ENCODE data around the gene RPUSD1. TPM values are rescaled to one million over a fixed set of nuclear protein-coding genes. Genes with fewer than 3 reads are reported as not detected.

The RPUSD1 gene
- polyA plus RNA-seq, 2 of the 4 experiments (the other 2 are of a cell fraction), result 10.6 to 29.3 TPM

DNA sequence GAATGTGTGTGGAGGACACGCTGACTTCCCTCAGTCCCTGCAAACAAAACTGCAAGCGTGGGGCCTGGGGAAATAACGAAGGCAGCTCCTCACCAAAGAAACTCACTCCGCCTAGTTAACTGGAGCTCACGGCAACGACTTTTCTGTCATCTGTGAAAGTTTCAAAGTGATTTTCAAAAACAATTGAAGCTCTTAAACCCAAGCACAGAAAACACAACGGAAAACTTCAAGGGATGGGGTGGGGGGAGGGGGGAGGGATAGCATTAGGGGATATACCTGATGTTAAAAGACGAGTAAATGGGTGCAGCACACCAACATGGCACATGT, 15.5 kb upstream of the RPUSD1 start (continued):
- TF ChIP-seq CBX2 (IDR thresholded peaks at IDR 0.05; ENCODE audit: borderline replicate concordance, low read depth) (no peak), CHD4 (IDR thresholded peaks at IDR 0.05; ENCODE audit: borderline replicate concordance) (no peak), GATA3 (IDR thresholded peaks at IDR 0.05; ENCODE audit: borderline replicate concordance) (no peak)

DNA sequence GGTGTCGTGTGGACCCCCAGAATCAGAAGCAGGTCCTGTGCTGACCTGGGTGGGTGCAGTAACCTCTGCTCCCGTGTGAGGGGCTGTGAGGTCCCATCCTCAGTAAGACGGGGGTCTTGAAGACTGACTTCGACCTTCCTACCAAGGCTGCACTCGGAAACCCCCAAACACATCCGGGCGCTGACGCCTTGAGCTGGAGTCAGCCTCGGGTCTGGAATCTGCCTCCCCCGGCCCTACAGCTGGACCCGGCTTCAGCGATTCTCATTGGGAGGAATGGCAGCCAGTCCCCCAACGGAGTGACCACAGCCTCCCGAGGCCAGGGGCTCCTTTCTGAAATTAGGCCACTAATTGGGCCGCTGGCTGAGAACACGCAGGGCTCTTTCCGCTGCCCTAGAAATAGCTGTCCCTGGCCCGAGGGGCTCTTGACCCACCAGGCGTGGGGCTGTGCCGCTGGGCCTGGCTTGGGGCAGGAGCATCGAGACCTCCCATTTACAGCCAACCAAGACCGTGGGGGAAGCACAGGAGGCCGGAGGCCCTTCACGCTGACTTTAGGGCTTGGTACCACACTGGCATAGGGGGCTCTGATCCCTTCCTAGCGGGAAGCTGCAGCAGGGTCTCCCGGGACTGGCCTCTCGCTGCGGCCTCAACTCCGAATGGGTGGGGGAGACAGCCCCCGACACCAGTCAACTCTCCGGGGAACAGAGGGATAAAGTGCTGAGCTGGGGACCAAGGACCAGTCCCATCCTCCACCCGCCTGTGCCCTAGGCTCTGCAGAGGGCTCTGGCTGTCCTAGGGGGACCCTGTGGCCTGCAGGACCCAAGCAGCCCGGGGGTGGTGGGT, 15.0 kb upstream of the RPUSD1 start:
- H3K27ac ChIP-seq, result no peak overlapping the region
- H3K9me3 ChIP-seq, result no peaks in the 10 kb centered on the region
- DNase-seq (ENCODE audit: low read depth in 1 of 2, low spot score in 1 of 2), result no peak
- WGBS (ENCODE audit: missing lambda C conversion rate), result 68% methylated on average over 18 of the region's 33 CpGs
- no peak overlapping the region for H3K4me2 ChIP-seq
- no peak for ATAC-seq
- peaks cover 16% of the 10 kb centered on the region for H3K4me1 ChIP-seq
- no peak for TF ChIP-seq CHD4 (IDR thresholded peaks at IDR 0.05; ENCODE audit: borderline replicate concordance)
- TF ChIP-seq, protein P1, sequence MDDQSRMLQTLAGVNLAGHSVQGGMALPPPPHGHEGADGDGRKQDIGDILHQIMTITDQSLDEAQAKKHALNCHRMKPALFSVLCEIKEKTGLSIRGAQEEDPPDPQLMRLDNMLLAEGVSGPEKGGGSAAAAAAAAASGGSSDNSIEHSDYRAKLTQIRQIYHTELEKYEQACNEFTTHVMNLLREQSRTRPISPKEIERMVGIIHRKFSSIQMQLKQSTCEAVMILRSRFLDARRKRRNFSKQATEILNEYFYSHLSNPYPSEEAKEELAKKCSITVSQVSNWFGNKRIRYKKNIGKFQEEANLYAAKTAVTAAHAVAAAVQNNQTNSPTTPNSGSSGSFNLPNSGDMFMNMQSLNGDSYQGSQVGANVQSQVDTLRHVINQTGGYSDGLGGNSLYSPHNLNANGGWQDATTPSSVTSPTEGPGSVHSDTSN (IDR thresholded peaks at IDR 0.05), result 0 out of 2 replicates have a peak, but pooled peaks have one; percentile 30
- ChIA-PET POLR2A (interaction anchor here (1.7 kb wide), 1 partner anchor 15 kb away, joined by 5 read pairs; the partner anchor contains the start of genes CHTF18 and RPUSD1), CTCF (interaction anchor here (0.7 to 5.0 kb wide), 7 partner anchors 9 to 302 kb away, joined by 3 to 32 read pairs (median 4); no protein-coding TSS in a partner anchor)
- no peak for FAIRE-seq
- no peak overlapping the region for H3K4me3 ChIP-seq

DNA sequence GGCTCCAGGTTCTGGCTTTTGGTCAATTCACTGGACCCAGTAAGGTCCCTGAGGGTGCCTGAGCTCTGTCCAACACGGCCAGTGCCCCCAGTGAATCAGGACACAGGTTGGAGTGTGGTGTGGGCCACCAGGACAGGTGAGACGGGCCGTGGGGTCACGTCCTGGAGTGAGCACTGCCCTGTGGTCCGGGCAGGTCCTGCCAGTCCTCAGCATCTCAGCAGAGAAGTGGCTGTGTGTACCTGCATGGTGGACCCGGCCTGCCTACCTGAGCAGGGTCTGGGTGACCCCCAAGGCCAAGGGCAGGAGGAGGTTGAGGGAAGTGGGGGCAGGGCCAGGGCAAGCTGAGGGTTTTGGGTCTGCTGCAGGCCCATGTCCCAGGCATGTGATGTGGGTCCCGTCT, 14.3 kb upstream of the RPUSD1 start:
- POLR2A ChIA-PET, result no interaction called here
- WGBS (ENCODE audit: missing lambda C conversion rate), result 65% methylated on average over 7 of the region's 7 CpGs
- no peak for FAIRE-seq

More for the DNA sequence above, 14.3 kb upstream of the RPUSD1 start:
- DNase-seq (ENCODE audit: low read depth in 1 of 2, low spot score in 1 of 2), result no peak
- H3K27ac ChIP-seq, result no peak overlapping the region
- no peaks in the 10 kb centered on the region for H3K9me3 ChIP-seq
- no peak overlapping the region for H3K4me3 ChIP-seq
- CTCF ChIA-PET, result interaction anchor here (1.8 to 5.0 kb wide), 3 partner anchors 254 to 301 kb away, joined by 4 to 32 read pairs (median 5); no protein-coding TSS in a partner anchor
- TF ChIP-seq RFX5 (IDR thresholded peaks at IDR 0.05) (no peak), ZFP36 (IDR thresholded peaks at IDR 0.05; ENCODE audit: borderline replicate concordance, partially characterized antibody) (no peak), RCOR1 (IDR thresholded peaks at IDR 0.05; ENCODE audit: low read depth, low read length) (no peak), RNF2 (IDR thresholded peaks at IDR 0.05; ENCODE audit: borderline replicate concordance, low read depth) (no peak), CEBPB (IDR thresholded peaks at IDR 0.05) (no peak), CHD2 (IDR thresholded peaks at IDR 0.05; ENCODE audit: low read length, partially characterized antibody) (no peak), KDM1A (IDR thresholded peaks at IDR 0.05; ENCODE audit: low read depth) (no peak), RAD21 (conservative IDR thresholded peaks at IDR 0.05 in 1 of 2, IDR thresholded peaks at IDR 0.05 in 1 of 2) (no peak), CTCF (IDR thresholded peaks at IDR 0.05) (no peak)
- TF ChIP-seq, protein P1 (IDR thresholded peaks at IDR 0.05), result no peak
- H3K4me2 ChIP-seq, result no peak overlapping the region
- peaks cover 16% of the 10 kb centered on the region for H3K4me1 ChIP-seq
- no peak for ATAC-seq
